T-cell (primary cell): Measurements from ENCODE around the gene GABBR2. TPM values are rescaled to one million over a fixed set of nuclear protein-coding genes. Genes with fewer than 3 reads are reported as not detected.

Experiments
- ATAC-seq, 4 experiments: fragments of 200-7000 bp in 3 of 4; fragments of 150-1000 bp in 1 of 4; cut with Tn5 transposase; replicated peaks in 1 of 4; 1 replicate in 3 of 4; 2 replicates in 1 of 4; pipeline ENCODE4 v1.10.0; 2021; ENCODE audit warnings: moderate library complexity in 3 of 4, mild to moderate bottlenecking in 2 of 4, moderate number of reproducible peaks in 1 of 4
- CTCF ChIA-PET, 2 donors: fragments of 300-600 bp; sonication (Branson Sonifier 250); formaldehyde crosslinking; loops; one replicate each; lab custom pipeline; 2022; ENCODE audit warnings: antibody characterized with exemption in 2 of 2; lab: Charles Lee
- POLR2A ChIA-PET, 2 donors: fragments of 300-600 bp; sonication (Branson Sonifier 250); formaldehyde crosslinking; loops; one replicate each; lab custom pipeline; 2022; ENCODE audit warnings: antibody characterized with exemption in 2 of 2; lab: Charles Lee
- DNase-seq, 35 experiments: peaks; one replicate each; pipeline versions ENCODE4 v3.0.0 to v3.0.0-alpha.2; 2013 to 2023
- H3K27ac ChIP-seq: one replicate; pipeline ENCODE4 v1.5.1; 2013; ENCODE audit warnings: low read length
- H3K27me3 ChIP-seq, 2 experiments: replicated peaks in 1 of 2; 1 replicate in 1 of 2; 2 replicates in 1 of 2; pipeline versions ENCODE4 v1.6.1 to v1.7.0; 2013; ENCODE audit warnings: low read length in 1 of 2, mixed read lengths in 1 of 2; ENCODE audit not compliant: control insufficient read depth in 2 of 2, insufficient read depth in 2 of 2; ENCODE audit errors: extremely low read depth in 1 of 2
- H3K36me3 ChIP-seq, 2 donors: 1 replicate in 1 of 2; 2 replicates in 1 of 2; pipeline versions ENCODE4 v1.6.1 to v1.7.0; 2013; ENCODE audit warnings: low read length in 1 of 2; ENCODE audit not compliant: control insufficient read depth in 2 of 2, insufficient read depth in 1 of 2; ENCODE audit errors: extremely low read depth in 1 of 2
- H3K4me1 ChIP-seq, 2 experiments: 1 replicate in 1 of 2; 2 replicates in 1 of 2; pipeline versions ENCODE4 v1.6.1 to v1.7.0; 2013; ENCODE audit warnings: low read length in 2 of 2, mixed read lengths in 1 of 2; ENCODE audit not compliant: insufficient read depth in 2 of 2, control insufficient read depth in 1 of 2; ENCODE audit errors: extremely low read depth in 1 of 2
- H3K4me3 ChIP-seq, 2 donors: 1 replicate in 1 of 2; 2 replicates in 1 of 2; pipeline versions ENCODE4 v1.5.1 to v1.7.0; 2013; ENCODE audit warnings: mild to moderate bottlenecking in 2 of 2, low read length in 1 of 2, moderate library complexity in 1 of 2; ENCODE audit not compliant: control insufficient read depth in 1 of 2; ENCODE audit errors: extremely low read depth in 1 of 2
- H3K9me3 ChIP-seq: 2 replicates; pipeline ENCODE4 v1.7.0; 2013
- H3K27ac Mint-ChIP-seq, 2 donors: one replicate each; pipeline ENCODE4 v1.8.0; 2020 to 2021; ENCODE audit warnings: mild to moderate bottlenecking in 2 of 2, mixed read lengths in 2 of 2
- H3K27me3 Mint-ChIP-seq, 2 donors: one replicate each; pipeline ENCODE4 v1.8.0; 2021 to 2022; ENCODE audit warnings: mixed read lengths in 2 of 2
- H3K36me3 Mint-ChIP-seq: one replicate; pipeline ENCODE4 v1.8.0; 2021; ENCODE audit warnings: mixed read lengths
- H3K4me1 Mint-ChIP-seq, 3 donors: one replicate each; pipeline ENCODE4 v1.8.0; 2020 to 2022; ENCODE audit warnings: mixed read lengths in 3 of 3, mild to moderate bottlenecking in 1 of 3
- H3K4me3 Mint-ChIP-seq, 3 donors: one replicate each; pipeline ENCODE4 v1.8.0; 2020 to 2022; ENCODE audit warnings: mild to moderate bottlenecking in 3 of 3, mixed read lengths in 3 of 3, moderate library complexity in 3 of 3
- H3K9me3 Mint-ChIP-seq, 3 donors: one replicate each; pipeline ENCODE4 v1.8.0; 2020 to 2022; ENCODE audit warnings: mixed read lengths in 3 of 3
- WGBS: methylation state at CpG from one replicate; pipeline ENCODE4 v1.1.5; 2013; ENCODE audit warnings: missing lambda C conversion rate; ENCODE audit not compliant: insufficient coverage; 5-methylcytosine and 5-hydroxymethylcytosine counted together
- total RNA-seq, 35 experiments: library from RNA in 6 of 35; stranded (reverse) in 6 of 35; fragments of 120-200 nt in 1 of 35; gene quantifications; one replicate each; pipeline versions ENCODE4 v1.2.1 to v1.2.4 and lab custom pipeline; 2013 to 2026

Gene GABBR2
- total RNA-seq, 5 donors from 2014 or later (not counting 1 experiment from before 2014, with no cell fraction given) = 0.03 TPM; not detected in 4

GRCh38 chr9:98437458-98438034 lies 271.2 kb downstream of the GABBR2 start:
- H3K36me3 Mint-ChIP-seq = no peaks in the 10 kb centered on the region
- no peak overlapping the region for H3K4me3 ChIP-seq
- H3K27ac Mint-ChIP-seq = no peak overlapping the region
- ATAC-seq (no peak), DNase-seq (no peak)
- H3K9me3 ChIP-seq = no peaks in the 10 kb centered on the region
- no peak overlapping the region for H3K27ac ChIP-seq
- POLR2A ChIA-PET = no interaction called here
- peaks cover 3 to 5% of the 10 kb centered on the region in 2 donors for H3K27me3 Mint-ChIP-seq
- H3K4me3 Mint-ChIP-seq = no peak overlapping the region
- WGBS = 83% methylated on average over 4 of the region's 4 CpGs
- CTCF ChIA-PET = no interaction called here
- H3K36me3 ChIP-seq = no peaks in the 10 kb centered on the region
- H3K9me3 Mint-ChIP-seq = no peaks in the 10 kb centered on the region
- no peaks in the 10 kb centered on the region for H3K4me1 Mint-ChIP-seq
- no peaks in the 10 kb centered on the region for H3K4me1 ChIP-seq
- H3K27me3 ChIP-seq = peaks cover 4 to 8% of the 10 kb centered on the region in 2 experiments

DNA sequence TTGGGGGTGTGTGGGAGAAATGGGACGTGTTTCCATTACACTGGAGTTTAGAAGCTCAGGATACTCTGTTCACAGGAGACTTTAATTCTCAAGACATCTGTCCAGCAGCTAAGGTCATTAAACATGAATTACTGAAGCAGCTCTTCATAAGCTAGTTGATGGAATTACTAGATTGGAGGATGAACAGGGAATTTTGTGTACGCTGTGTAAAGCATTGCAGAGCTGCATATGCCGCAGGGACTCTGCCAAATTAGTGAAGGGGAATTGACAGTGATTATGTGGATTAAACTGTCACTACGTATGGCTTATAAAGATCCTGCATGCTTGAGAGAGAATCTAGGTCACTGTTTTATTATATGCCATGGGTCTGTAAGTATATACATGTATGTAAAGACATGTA lies 275.8 kb downstream of the GABBR2 start:
- Histone ChIP-seq H3K4me1 (no peaks in the 10 kb centered on the region), H3K36me3 (no peaks in the 10 kb centered on the region), H3K27ac (no peak overlapping the region), H3K27me3 (peaks cover 0 to 3% of the 10 kb centered on the region in 2 experiments), H3K4me3 (no peak overlapping the region), H3K9me3 (no peaks in the 10 kb centered on the region)
- ChIA-PET CTCF (no interaction called here), POLR2A (no interaction called here)
- Mint-ChIP-seq H3K4me1 (no peaks in the 10 kb centered on the region), H3K9me3 (no peaks in the 10 kb centered on the region), H3K27me3 (peaks cover 0 to 4% of the 10 kb centered on the region in 2 donors), H3K36me3 (no peaks in the 10 kb centered on the region), H3K27ac (no peak overlapping the region), H3K4me3 (no peak overlapping the region)
- ATAC-seq = no peak
- 61% methylated on average over 2 of the region's 4 CpGs for WGBS
- no peak for DNase-seq

- Mint-ChIP-seq H3K4me3 (no peak overlapping the region), H3K36me3 (no peaks in the 10 kb centered on the region), H3K4me1 (no peaks in the 10 kb centered on the region), H3K27ac (no peak overlapping the region), H3K9me3 (no peaks in the 10 kb centered on the region), H3K27me3 (peaks cover 0 to 4% of the 10 kb centered on the region in 2 donors)
- no peaks in the 10 kb centered on the region for H3K4me1 ChIP-seq
- H3K27me3 ChIP-seq = peaks cover 0 to 3% of the 10 kb centered on the region in 2 experiments
- POLR2A ChIA-PET = no interaction called here
- ATAC-seq (no peak), DNase-seq (no peak)
- no peaks in the 10 kb centered on the region for H3K36me3 ChIP-seq
- CTCF ChIA-PET = no interaction called here
- no peaks in the 10 kb centered on the region for H3K9me3 ChIP-seq
- WGBS = 75% methylated on average over 5 of the region's 6 CpGs
- H3K27ac ChIP-seq = no peak overlapping the region
- no peak overlapping the region for H3K4me3 ChIP-seq
Measured at GRCh38 chr9:98432134-98432533, 276.6 kb downstream of the GABBR2 start.

DNA sequence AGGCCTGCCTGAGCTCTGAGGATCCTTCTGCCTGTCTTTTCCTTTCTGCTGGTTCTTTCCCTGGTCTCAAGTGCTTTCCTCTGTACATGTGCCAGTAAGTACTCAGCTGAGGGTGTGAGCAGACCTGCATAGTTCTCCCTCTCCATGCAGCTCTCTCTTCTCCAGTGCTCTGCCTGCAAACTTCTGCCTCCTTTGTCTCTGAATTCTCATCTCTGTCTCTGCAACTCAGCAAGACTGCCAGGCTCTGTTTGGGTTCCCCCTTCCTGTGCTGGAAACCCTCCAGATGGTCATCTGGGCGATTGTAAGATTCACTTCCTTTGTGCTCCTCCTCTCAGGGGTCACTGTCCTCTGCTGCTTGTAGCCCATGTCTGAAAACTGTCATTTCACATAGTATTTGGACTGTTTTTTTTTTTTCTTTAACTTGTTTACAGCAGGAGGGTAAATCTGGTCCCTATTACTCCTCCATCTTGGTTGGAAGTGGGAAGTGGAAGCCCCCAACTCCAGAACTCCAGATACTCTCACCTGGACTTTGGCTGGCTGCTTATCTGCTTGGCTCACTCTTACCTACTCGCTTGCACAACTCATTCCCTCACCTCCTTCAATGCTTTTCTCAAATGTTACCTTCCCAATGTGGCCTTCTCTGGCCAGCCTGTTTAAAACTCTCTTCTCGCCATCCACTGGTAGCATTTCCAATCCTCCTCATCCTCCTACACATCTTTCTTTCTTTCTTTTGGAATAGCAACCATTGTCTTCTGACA lies 278.0 kb downstream of the GABBR2 start:
- Mint-ChIP-seq H3K36me3 (no peaks in the 10 kb centered on the region), H3K27me3 (peaks cover 4 to 6% of the 10 kb centered on the region in 2 donors), H3K4me1 (no peaks in the 10 kb centered on the region), H3K9me3 (no peaks in the 10 kb centered on the region), H3K27ac (no peak overlapping the region), H3K4me3 (no peak overlapping the region)
- no peaks in the 10 kb centered on the region for H3K4me1 ChIP-seq
- ChIA-PET POLR2A (interaction anchor here in 1 of 2 donors (0.7 kb wide), 1 partner anchor 15 kb away, joined by 4 read pairs; no protein-coding TSS in a partner anchor), CTCF (no interaction called here)
- DNase-seq (no peak), ATAC-seq (no peak)
- H3K36me3 ChIP-seq = no peaks in the 10 kb centered on the region
- 64% methylated on average over 2 of the region's 3 CpGs for WGBS
- peaks cover 0 to 13% of the 10 kb centered on the region in 2 experiments for H3K27me3 ChIP-seq
- H3K4me3 ChIP-seq = no peak overlapping the region
- no peak overlapping the region for H3K27ac ChIP-seq
- no peaks in the 10 kb centered on the region for H3K9me3 ChIP-seq

DNA sequence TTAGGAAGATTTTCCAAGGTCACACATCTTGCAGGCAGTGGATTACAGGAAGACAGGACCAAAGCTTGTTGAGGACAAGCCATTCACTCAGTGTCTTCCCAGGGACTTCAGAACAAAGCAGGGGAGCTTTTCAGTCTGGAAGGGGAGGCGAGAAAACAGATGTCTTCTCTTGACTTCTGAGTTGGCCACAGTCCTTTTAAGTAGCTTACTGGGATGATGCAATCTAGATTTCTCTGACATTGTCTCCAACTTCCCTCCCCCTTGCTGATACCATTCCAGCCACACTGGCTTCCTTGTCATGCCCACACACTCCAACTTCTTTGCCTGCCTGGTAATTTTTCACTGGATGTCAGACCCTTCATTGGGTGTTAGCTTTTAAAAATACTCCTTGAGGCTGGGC lies 279.1 kb downstream of the GABBR2 start:
- Histone ChIP-seq H3K27ac (no peak overlapping the region), H3K4me1 (no peaks in the 10 kb centered on the region), H3K9me3 (no peaks in the 10 kb centered on the region), H3K27me3 (peaks cover 0 to 15% of the 10 kb centered on the region in 2 experiments), H3K4me3 (no peak overlapping the region), H3K36me3 (no peaks in the 10 kb centered on the region)
- peaks cover 4 to 11% of the 10 kb centered on the region in 2 donors for H3K27me3 Mint-ChIP-seq
- ChIA-PET CTCF (no interaction called here), POLR2A (no interaction called here)
- DNase-seq (no peak), ATAC-seq (no peak)
- no peaks in the 10 kb centered on the region for H3K4me1 Mint-ChIP-seq
- no CpG with 5 or more reads among the region's 1 CpG for WGBS
- H3K4me3 Mint-ChIP-seq = no peak overlapping the region
- H3K36me3 Mint-ChIP-seq = no peaks in the 10 kb centered on the region
- no peak overlapping the region for H3K27ac Mint-ChIP-seq
- no peaks in the 10 kb centered on the region for H3K9me3 Mint-ChIP-seq

DNA sequence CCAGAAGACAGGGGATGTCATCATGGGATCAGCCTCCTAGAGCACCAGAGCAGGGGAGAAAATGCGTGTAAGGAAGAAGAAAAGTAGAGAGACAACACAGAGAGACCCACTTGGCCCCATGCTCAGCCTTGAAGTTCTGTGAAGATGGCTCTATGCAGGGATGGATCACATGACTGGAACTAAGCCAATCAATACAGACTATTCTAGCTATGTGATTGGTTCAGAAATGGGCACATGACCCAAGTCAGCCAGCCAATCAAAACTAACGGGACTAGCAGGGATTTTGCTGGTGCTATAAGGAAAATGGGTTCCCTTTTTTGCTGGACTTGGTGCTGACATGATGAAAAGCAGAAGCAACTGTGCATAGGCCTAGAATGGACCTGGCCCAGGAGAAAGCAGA lies 280.3 kb downstream of the GABBR2 start:
- Histone ChIP-seq H3K27me3 (peaks cover 0 to 15% of the 10 kb centered on the region in 2 experiments), H3K27ac (no peak overlapping the region), H3K9me3 (no peaks in the 10 kb centered on the region), H3K4me3 (no peak overlapping the region), H3K4me1 (no peaks in the 10 kb centered on the region), H3K36me3 (no peaks in the 10 kb centered on the region)
- ATAC-seq (no peak), DNase-seq (no peak)
- ChIA-PET POLR2A (no interaction called here), CTCF (no interaction called here)
- H3K36me3 Mint-ChIP-seq = no peaks in the 10 kb centered on the region
- peaks cover 4 to 11% of the 10 kb centered on the region in 2 donors for H3K27me3 Mint-ChIP-seq
- H3K9me3 Mint-ChIP-seq = no peaks in the 10 kb centered on the region
- H3K27ac Mint-ChIP-seq = no peak overlapping the region
- H3K4me1 Mint-ChIP-seq = no peaks in the 10 kb centered on the region
- WGBS = 75% methylated on average over 1 of the region's 2 CpGs
- H3K4me3 Mint-ChIP-seq = no peak overlapping the region
